ENCODE data around the gene SLC9A8. TPM values are rescaled to one million over a fixed set of nuclear protein-coding genes. Genes with fewer than 3 reads are reported as not detected.

The SLC9A8 gene
- total and polyA plus RNA-seq, 2 donors (not counting 3 experiments of a cell fraction or from before 2014, with no cell fraction given): 5.1 to 14.4 TPM

- intact Hi-C loops (cut with micrococcal nuclease) (no loop called here), dilution Hi-C loops (cut with MboI; ENCODE audit: extremely low pct_ligation_motif_present, low sequenced_read_pairs) (no loop called here)
- Histone ChIP-seq H3K9me3 (replicated peaks; ENCODE audit: control insufficient read depth, insufficient read depth, low read length) (no peaks in the 10 kb centered on the region), H3K79me2 (ENCODE audit: control insufficient read depth, insufficient read depth, low read length) (no peaks in the 10 kb centered on the region), H4K20me1 (replicated peaks; ENCODE audit: control insufficient read depth, extremely low read depth, insufficient read depth, low read length) (no peaks in the 10 kb centered on the region), H3K9ac (replicated peaks; ENCODE audit: extremely low read depth, insufficient read depth, low read length) (no peak overlapping the region), H3K4me3 (replicated peaks in 1 of 3; ENCODE audit: insufficient read depth in 1 of 3, low read depth in 1 of 3, low read length in 3 of 3) (no peak overlapping the region), H3K27me3 (ENCODE audit: control insufficient read depth in 2 of 2, insufficient read depth in 2 of 2, low read length in 2 of 2) (no peaks in the 10 kb centered on the region), H3K9me1 (replicated peaks; ENCODE audit: control insufficient read depth, extremely low read depth, insufficient read depth, low read length) (no peaks in the 10 kb centered on the region), H3K4me2 (ENCODE audit: insufficient read depth, low read length) (no peak overlapping the region), H2AFZ (ENCODE audit: low read depth, low read length) (no peak overlapping the region), H3K36me3 (ENCODE audit: control insufficient read depth in 2 of 2, extremely low read depth in 1 of 2, insufficient read depth in 2 of 2, low read length in 2 of 2) (peaks cover 0 to 3% of the 10 kb centered on the region in 2 experiments), H3K4me1 (ENCODE audit: control insufficient read depth, extremely low read depth, insufficient read depth, low read length) (no peaks in the 10 kb centered on the region), H3K27ac (ENCODE audit: insufficient read depth, low read depth, low read length) (no peak overlapping the region)
- FAIRE-seq (no peak), DNase-seq (ENCODE audit: low read depth, low spot score) (no peak)
- POLR2A ChIA-PET: no interaction called here
- no peak for TF ChIP-seq MYC (IDR thresholded peaks at IDR 0.05; ENCODE audit: low read depth, low read length)
- TF ChIP-seq MAX (IDR thresholded peaks at IDR 0.05; ENCODE audit: insufficient read depth, insufficient read length): no peak
- no peak for TF ChIP-seq POLR2AphosphoS5 (IDR thresholded peaks at IDR 0.05; ENCODE audit: insufficient read depth, low read depth, low read length)
- TF ChIP-seq GATA2 (IDR thresholded peaks at IDR 0.05; ENCODE audit: insufficient read depth, insufficient read length, low read depth, low read length): no peak
- no peak for TF ChIP-seq JUN (IDR thresholded peaks at IDR 0.05; ENCODE audit: borderline replicate concordance, insufficient read depth, insufficient read length, low read depth)
- CTCF ChIA-PET: interaction anchor here (0.9 kb wide), 1 partner anchor 23 kb away, joined by 4 read pairs; no protein-coding TSS in a partner anchor
- no TSS peak for BruUV-seq (replicated peaks)
These were observed 56.3 kb downstream of the SLC9A8 start for GRCh38 chr20:49868964-49869363.

- intact Hi-C loops (cut with micrococcal nuclease) (no loop called here), dilution Hi-C loops (cut with MboI; ENCODE audit: extremely low pct_ligation_motif_present, low sequenced_read_pairs) (no loop called here)
- DNase-seq (ENCODE audit: low read depth, low spot score): no peak
- no peaks in the 10 kb centered on the region for H3K9me1 ChIP-seq (replicated peaks; ENCODE audit: control insufficient read depth, extremely low read depth, insufficient read depth, low read length)
- H3K36me3 ChIP-seq (ENCODE audit: control insufficient read depth in 2 of 2, extremely low read depth in 1 of 2, insufficient read depth in 2 of 2, low read length in 2 of 2): peaks cover 0 to 5% of the 10 kb centered on the region in 2 experiments
- BruUV-seq (replicated peaks): no TSS peak
- H3K9me3 ChIP-seq (replicated peaks; ENCODE audit: control insufficient read depth, insufficient read depth, low read length): no peaks in the 10 kb centered on the region
- no peaks in the 10 kb centered on the region for H3K79me2 ChIP-seq (ENCODE audit: control insufficient read depth, insufficient read depth, low read length)
- H3K27ac ChIP-seq (ENCODE audit: insufficient read depth, low read depth, low read length): no peak overlapping the region
- H4K20me1 ChIP-seq (replicated peaks; ENCODE audit: control insufficient read depth, extremely low read depth, insufficient read depth, low read length): no peaks in the 10 kb centered on the region
- no peak overlapping the region for H3K4me3 ChIP-seq (replicated peaks in 1 of 3; ENCODE audit: insufficient read depth in 1 of 3, low read depth in 1 of 3, low read length in 3 of 3)
- no peak overlapping the region for H2AFZ ChIP-seq (ENCODE audit: low read depth, low read length)
- TF ChIP-seq CTCF (IDR thresholded peaks at IDR 0.05; ENCODE audit: extremely low read depth in 1 of 2, insufficient read depth in 1 of 2, low read depth in 1 of 2, low read length in 2 of 2): no peak
- TF ChIP-seq GATA2 (IDR thresholded peaks at IDR 0.05; ENCODE audit: insufficient read depth, insufficient read length, low read depth, low read length): no peak
- TF ChIP-seq POLR2A (IDR thresholded peaks at IDR 0.05; ENCODE audit: low read depth, low read length): no peak
- no peak for TF ChIP-seq FOS (IDR thresholded peaks at IDR 0.05; ENCODE audit: borderline replicate concordance, insufficient read depth, low read length)
- no peak for TF ChIP-seq POLR2AphosphoS5 (IDR thresholded peaks at IDR 0.05; ENCODE audit: insufficient read depth, low read depth, low read length)
- TF ChIP-seq MYC (IDR thresholded peaks at IDR 0.05; ENCODE audit: low read depth, low read length): no peak
- no peak for TF ChIP-seq JUN (IDR thresholded peaks at IDR 0.05; ENCODE audit: borderline replicate concordance, insufficient read depth, insufficient read length, low read depth)
- TF ChIP-seq MAX (IDR thresholded peaks at IDR 0.05; ENCODE audit: insufficient read depth, insufficient read length): no peak
- no peak for TF ChIP-seq EZH2 (IDR thresholded peaks at IDR 0.05; ENCODE audit: borderline replicate concordance, low read depth, low read length, severe bottlenecking)
- ChIA-PET CTCF (no interaction called here), POLR2A (no interaction called here)
- FAIRE-seq: no peak
- H3K9ac ChIP-seq (replicated peaks; ENCODE audit: extremely low read depth, insufficient read depth, low read length): no peak overlapping the region
- no peak overlapping the region for H3K4me2 ChIP-seq (ENCODE audit: insufficient read depth, low read length)
- H3K27me3 ChIP-seq (ENCODE audit: control insufficient read depth in 2 of 2, insufficient read depth in 2 of 2, low read length in 2 of 2): no peaks in the 10 kb centered on the region
- no peaks in the 10 kb centered on the region for H3K4me1 ChIP-seq (ENCODE audit: control insufficient read depth, extremely low read depth, insufficient read depth, low read length)
These were observed 57.6 kb downstream of the SLC9A8 start for GRCh38 chr20:49870261-49870660.

Data from endothelial cell of umbilical vein (primary cell).